Measurements from ENCODE around the gene GALNT13.

GRCh38 chr2:153871231-153872221, at the start of gene GALNT13:
- TF ChIP-seq POLR2A (IDR thresholded peaks at IDR 0.05), result no peak
- no peak for TF ChIP-seq POLR2AphosphoS5 (IDR thresholded peaks at IDR 0.05)
- TF ChIP-seq, protein P1, sequence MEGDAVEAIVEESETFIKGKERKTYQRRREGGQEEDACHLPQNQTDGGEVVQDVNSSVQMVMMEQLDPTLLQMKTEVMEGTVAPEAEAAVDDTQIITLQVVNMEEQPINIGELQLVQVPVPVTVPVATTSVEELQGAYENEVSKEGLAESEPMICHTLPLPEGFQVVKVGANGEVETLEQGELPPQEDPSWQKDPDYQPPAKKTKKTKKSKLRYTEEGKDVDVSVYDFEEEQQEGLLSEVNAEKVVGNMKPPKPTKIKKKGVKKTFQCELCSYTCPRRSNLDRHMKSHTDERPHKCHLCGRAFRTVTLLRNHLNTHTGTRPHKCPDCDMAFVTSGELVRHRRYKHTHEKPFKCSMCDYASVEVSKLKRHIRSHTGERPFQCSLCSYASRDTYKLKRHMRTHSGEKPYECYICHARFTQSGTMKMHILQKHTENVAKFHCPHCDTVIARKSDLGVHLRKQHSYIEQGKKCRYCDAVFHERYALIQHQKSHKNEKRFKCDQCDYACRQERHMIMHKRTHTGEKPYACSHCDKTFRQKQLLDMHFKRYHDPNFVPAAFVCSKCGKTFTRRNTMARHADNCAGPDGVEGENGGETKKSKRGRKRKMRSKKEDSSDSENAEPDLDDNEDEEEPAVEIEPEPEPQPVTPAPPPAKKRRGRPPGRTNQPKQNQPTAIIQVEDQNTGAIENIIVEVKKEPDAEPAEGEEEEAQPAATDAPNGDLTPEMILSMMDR (IDR thresholded peaks at IDR 0.05), result no peak

Measured in breast epithelium (tissue), 3 donors.